C4-2B (cell line): Measurements from ENCODE around the gene HDGFL3.
"Not testable (repeated sequence)": the region's sequence is repeated elsewhere in the genome, so short reads cannot be mapped to it uniquely, and the experiment has no call there.

Source experiments
- ZFX ChIP-seq: fragments of 450-650 bp; IDR thresholded peaks from 2 replicates; pipeline ENCODE4 v1.6.1; 2017
- TF ChIP-seq, protein P1 (sequence below): fragments of 450-650 bp; conservative IDR thresholded peaks from 2 replicates; pipeline ENCODE4 v1.5.1; 2017; ENCODE audit warnings: mild to moderate bottlenecking

DNA sequence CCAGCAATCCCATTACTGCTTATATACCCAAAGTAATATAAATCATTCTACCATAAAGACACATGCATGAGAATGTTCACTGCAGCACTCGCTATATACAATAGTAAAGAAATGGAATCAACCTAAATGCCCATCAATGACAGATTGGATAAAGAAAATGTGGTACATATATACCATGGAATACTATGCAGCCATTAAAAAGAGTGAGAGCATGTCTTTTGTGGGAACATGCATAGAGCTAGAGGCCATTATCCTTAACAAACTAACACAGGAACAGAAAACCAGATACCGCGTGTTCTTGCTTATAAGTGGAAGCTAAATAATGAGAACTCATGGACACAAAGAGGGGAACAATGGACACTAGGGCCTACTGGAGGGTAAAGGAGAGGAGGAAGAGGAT lies 65.5 kb downstream of the HDGFL3 start:
- TF ChIP-seq, protein P1, sequence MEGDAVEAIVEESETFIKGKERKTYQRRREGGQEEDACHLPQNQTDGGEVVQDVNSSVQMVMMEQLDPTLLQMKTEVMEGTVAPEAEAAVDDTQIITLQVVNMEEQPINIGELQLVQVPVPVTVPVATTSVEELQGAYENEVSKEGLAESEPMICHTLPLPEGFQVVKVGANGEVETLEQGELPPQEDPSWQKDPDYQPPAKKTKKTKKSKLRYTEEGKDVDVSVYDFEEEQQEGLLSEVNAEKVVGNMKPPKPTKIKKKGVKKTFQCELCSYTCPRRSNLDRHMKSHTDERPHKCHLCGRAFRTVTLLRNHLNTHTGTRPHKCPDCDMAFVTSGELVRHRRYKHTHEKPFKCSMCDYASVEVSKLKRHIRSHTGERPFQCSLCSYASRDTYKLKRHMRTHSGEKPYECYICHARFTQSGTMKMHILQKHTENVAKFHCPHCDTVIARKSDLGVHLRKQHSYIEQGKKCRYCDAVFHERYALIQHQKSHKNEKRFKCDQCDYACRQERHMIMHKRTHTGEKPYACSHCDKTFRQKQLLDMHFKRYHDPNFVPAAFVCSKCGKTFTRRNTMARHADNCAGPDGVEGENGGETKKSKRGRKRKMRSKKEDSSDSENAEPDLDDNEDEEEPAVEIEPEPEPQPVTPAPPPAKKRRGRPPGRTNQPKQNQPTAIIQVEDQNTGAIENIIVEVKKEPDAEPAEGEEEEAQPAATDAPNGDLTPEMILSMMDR: not testable (repeated sequence)
- TF ChIP-seq ZFX: not testable (repeated sequence)
